Stomach (tissue), 9 donors: ENCODE data around the gene VGLL4. TPM values are rescaled to one million over a fixed set of nuclear protein-coding genes. Genes with fewer than 3 reads are reported as not detected.

Source experiments
- DNase-seq, 2 donors: peaks; one replicate each; pipeline versions ENCODE4 v3.0.0 to v3.0.0-alpha.2; 2013 to 2019
- H3K27ac ChIP-seq, 5 donors: fragments of 200-600 bp in 4 of 5; sonication (generic) in 4 of 5; one replicate each; pipeline ENCODE4 v1.5.1; 2013 to 2019; ENCODE audit warnings: mild to moderate bottlenecking in 1 of 5, moderate library complexity in 1 of 5
- H3K27me3 ChIP-seq, 3 donors: fragments of 200-600 bp; sonication (generic); one replicate each; pipeline ENCODE4 v1.5.1; 2017 to 2019; ENCODE audit warnings: mixed run types in 1 of 3
- H3K36me3 ChIP-seq, 4 donors: fragments of 200-600 bp; sonication (generic); 1 replicate in 3 of 4; 2 replicates in 1 of 4; pipeline ENCODE4 v1.5.1; 2016 to 2019
- H3K4me1 ChIP-seq, 4 donors: fragments of 200-600 bp; sonication (generic); one replicate each; pipeline ENCODE4 v1.5.1; 2016 to 2019
- H3K4me3 ChIP-seq, 4 donors: fragments of 200-600 bp; sonication (generic) in 3 of 4; one replicate each; pipeline ENCODE4 v1.5.1; 2016 to 2019; ENCODE audit warnings: mild to moderate bottlenecking in 1 of 4
- H3K9me3 ChIP-seq, 4 donors: fragments of 200-600 bp; sonication (generic); one replicate each; pipeline ENCODE4 v1.5.1; 2016 to 2019
- CTCF ChIP-seq, 7 experiments: fragments of 450-650 bp in 4 of 7; fragments of 200-600 bp in 3 of 7; sonication (generic) in 3 of 7; IDR thresholded peaks; one replicate each; pipeline ENCODE4 v1.5.1; 2016 to 2019; ENCODE audit warnings: antibody characterized with exemption in 7 of 7, control low read depth in 2 of 7, mild to moderate bottlenecking in 1 of 7
- EP300 ChIP-seq: sonication (generic); formaldehyde crosslinking; IDR thresholded peaks from one replicate; pipeline ENCODE4 v1.6.1; 2017; ENCODE audit warnings: antibody characterized with exemption
- POLR2A ChIP-seq, 4 donors: fragments of 450-650 bp; IDR thresholded peaks; one replicate each; pipeline ENCODE4 v1.6.1; 2016; ENCODE audit warnings: antibody characterized with exemption in 4 of 4, control low read depth in 2 of 4, mild to moderate bottlenecking in 1 of 4, moderate library complexity in 1 of 4
- POLR2AphosphoS5 ChIP-seq, 3 donors: sonication (generic); formaldehyde crosslinking; IDR thresholded peaks; one replicate each; pipeline ENCODE4 v1.6.1; 2016; ENCODE audit warnings: antibody characterized with exemption in 3 of 3
- WGBS, 5 donors: extraction: QIAGEN DNeasy Blood & Tissue Kit in 3 of 5; methylation state at CpG; one replicate each; pipeline versions ENCODE4 v1.1.5 to v1.1.7; 2013 to 2018; 5-methylcytosine and 5-hydroxymethylcytosine counted together
- intact Hi-C: fragments of 100-400 bp; cut with DNase I; formaldehyde crosslinking; loops from one replicate; pipeline ENCODE4 v1.15.1; 2023; ENCODE audit warnings: low total_unique reads
- polyA plus RNA-seq, 3 donors: library from polyadenylated mRNA; stranded (reverse); fragments of 200-250 nt; gene quantifications; one replicate each; pipeline ENCODE4 v1.2.3, GENCODE V29; 2013
- total RNA-seq, 5 donors: library from RNA; depleted of rRNA; stranded (reverse); fragments of >200 nt; gene quantifications; one replicate each; pipeline versions ENCODE4 v1.1.0 to v1.2.3, GENCODE V29; 2014 to 2016
- donor health status: healthy with polysubstance abuse.
- donor health status: Bipolar disorder and iron deficiency.
- donor health status: healthy.

The VGLL4 gene
- total and polyA plus RNA-seq, 8 donors, result 15.2 to 147 (median 43.3) TPM

GRCh38 chr3:11548721-11549131, 95.0 kb downstream of the VGLL4 start:
- H3K9me3 ChIP-seq, result peaks cover 0 to 4% (median 0%) of the 10 kb centered on the region in 4 donors
- H3K36me3 ChIP-seq, result peaks cover 0 to 3% (median 0%) of the 10 kb centered on the region in 4 donors
- peak overlapping the region in 3 of 5 donors; percentile 4 to 65 (median 25) for H3K27ac ChIP-seq
- DNase-seq, result peak; percentile 36 to 59
- 24 to 46% (median 41%) methylated on average over 5 to 7 of the region's 7 CpGs for WGBS, 5 donors
- TF ChIP-seq POLR2A (IDR thresholded peaks at IDR 0.05) (no peak), EP300 (no peak), CTCF (IDR thresholded peaks at IDR 0.05) (no peak), POLR2AphosphoS5 (IDR thresholded peaks at IDR 0.05) (no peak)
- no peaks in the 10 kb centered on the region for H3K27me3 ChIP-seq
- intact Hi-C loops, result no loop called here
- H3K4me1 ChIP-seq, result peaks cover 24 to 47% (median 35%) of the 10 kb centered on the region in 4 donors
- no peak overlapping the region for H3K4me3 ChIP-seq

- no peaks in the 10 kb centered on the region for H3K27me3 ChIP-seq
- no peak overlapping the region for H3K4me3 ChIP-seq
- 91 to 97% (median 92%) methylated on average over 2 of the region's 2 CpGs for WGBS, 5 donors
- H3K9me3 ChIP-seq, result peaks cover 0 to 7% (median 0%) of the 10 kb centered on the region in 4 donors
- H3K27ac ChIP-seq, result no peak overlapping the region
- DNase-seq, result no peak
- peaks cover 13 to 34% (median 23%) of the 10 kb centered on the region in 4 donors for H3K4me1 ChIP-seq
- H3K36me3 ChIP-seq, result no peaks in the 10 kb centered on the region
- no peak for TF ChIP-seq POLR2A (IDR thresholded peaks at IDR 0.05)
- TF ChIP-seq EP300, result no peak
- no peak for TF ChIP-seq POLR2AphosphoS5 (IDR thresholded peaks at IDR 0.05)
- TF ChIP-seq CTCF (IDR thresholded peaks at IDR 0.05), result no peak
- intact Hi-C loops, result no loop called here
These were observed 96.2 kb downstream of the VGLL4 start for GRCh38 chr3:11547498-11547897.

- H3K4me3 ChIP-seq, result no peak overlapping the region
- H3K4me1 ChIP-seq, result peaks cover 13 to 31% (median 22%) of the 10 kb centered on the region in 4 donors
- H3K36me3 ChIP-seq, result no peaks in the 10 kb centered on the region
- H3K27me3 ChIP-seq, result no peaks in the 10 kb centered on the region
- H3K27ac ChIP-seq, result no peak overlapping the region
- intact Hi-C loops, result no loop called here
- no peak for DNase-seq
- 92 to 95% (median 94%) methylated on average over 7 to 9 of the region's 9 CpGs for WGBS, 5 donors
- TF ChIP-seq POLR2AphosphoS5 (IDR thresholded peaks at IDR 0.05), result no peak
- TF ChIP-seq CTCF (IDR thresholded peaks at IDR 0.05), result no peak
- TF ChIP-seq POLR2A (IDR thresholded peaks at IDR 0.05), result no peak
- no peak for TF ChIP-seq EP300
- peaks cover 0 to 7% (median 0%) of the 10 kb centered on the region in 4 donors for H3K9me3 ChIP-seq
These were observed 96.9 kb downstream of the VGLL4 start for GRCh38 chr3:11546657-11547302.

GRCh38 chr3:11545186-11545851, 98.4 kb downstream of the VGLL4 start:
- DNase-seq, result no peak
- WGBS, 5 donors, result 60 to 84% (median 78%) methylated on average over 16 of the region's 16 CpGs
- Histone ChIP-seq H3K4me1 (peaks cover 13 to 31% (median 22%) of the 10 kb centered on the region in 4 donors), H3K27ac (peak overlapping the region in 3 of 5 donors; percentile 46 to 50 (median 46)), H3K9me3 (peaks cover 0 to 7% (median 0%) of the 10 kb centered on the region in 4 donors), H3K4me3 (no peak overlapping the region), H3K36me3 (no peaks in the 10 kb centered on the region), H3K27me3 (no peaks in the 10 kb centered on the region)
- intact Hi-C loops, result no loop called here
- TF ChIP-seq POLR2AphosphoS5 (IDR thresholded peaks at IDR 0.05) (no peak), EP300 (no peak), POLR2A (IDR thresholded peaks at IDR 0.05) (no peak), CTCF (IDR thresholded peaks at IDR 0.05) (no peak)
